Middle frontal gyrus (tissue), 1 donor: Measurements from ENCODE around the gene EML4.

Source experiments
- DNase-seq: peaks from one replicate; pipeline ENCODE4 v3.0.0-alpha.2; 2015; ENCODE audit warnings: low spot score; ENCODE audit errors: extremely low spot score

Gene EML4

DNA sequence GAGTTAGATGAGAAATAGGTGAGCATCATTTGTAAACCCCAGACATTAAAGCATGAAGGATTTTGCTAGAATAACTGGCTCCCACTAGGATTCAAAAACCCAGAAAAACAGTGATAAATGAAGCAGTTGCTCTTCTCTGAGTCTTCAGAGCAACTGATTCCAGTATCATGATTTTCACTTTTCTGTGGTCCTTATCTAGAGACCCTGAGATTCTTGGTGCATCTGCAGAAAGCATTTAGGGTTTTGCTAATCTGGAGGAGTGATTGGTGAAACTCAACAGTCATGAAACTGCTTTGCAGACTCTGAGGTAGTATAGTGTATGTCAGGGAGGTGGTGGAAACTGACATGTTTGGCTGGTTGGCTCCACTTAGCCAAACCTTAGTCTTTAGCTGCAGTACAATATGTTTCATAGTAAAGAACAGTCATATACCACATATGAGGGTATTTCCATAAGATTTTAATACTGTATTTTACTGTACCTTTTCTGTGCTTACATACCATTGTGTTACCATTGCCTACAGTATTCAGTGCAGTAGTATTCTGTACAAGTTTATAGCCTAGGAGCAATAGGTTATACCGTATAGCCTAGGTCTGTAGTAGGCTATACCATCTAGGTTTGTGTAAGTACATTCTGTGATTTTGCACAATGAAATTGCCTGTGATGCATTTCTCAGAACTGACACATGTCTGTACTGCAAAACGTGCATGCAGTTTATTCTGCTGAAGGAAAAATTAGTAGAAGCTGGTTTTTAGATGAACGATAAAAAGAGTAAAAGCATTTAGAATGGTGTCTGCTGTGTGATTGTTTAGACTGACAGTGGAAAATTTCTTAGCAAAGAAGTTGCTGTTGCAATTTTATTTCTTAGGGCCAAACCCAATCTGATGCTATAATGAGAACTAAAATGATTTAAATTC, 23.8 kb downstream of the EML4 start:
- no peak for DNase-seq

DNA sequence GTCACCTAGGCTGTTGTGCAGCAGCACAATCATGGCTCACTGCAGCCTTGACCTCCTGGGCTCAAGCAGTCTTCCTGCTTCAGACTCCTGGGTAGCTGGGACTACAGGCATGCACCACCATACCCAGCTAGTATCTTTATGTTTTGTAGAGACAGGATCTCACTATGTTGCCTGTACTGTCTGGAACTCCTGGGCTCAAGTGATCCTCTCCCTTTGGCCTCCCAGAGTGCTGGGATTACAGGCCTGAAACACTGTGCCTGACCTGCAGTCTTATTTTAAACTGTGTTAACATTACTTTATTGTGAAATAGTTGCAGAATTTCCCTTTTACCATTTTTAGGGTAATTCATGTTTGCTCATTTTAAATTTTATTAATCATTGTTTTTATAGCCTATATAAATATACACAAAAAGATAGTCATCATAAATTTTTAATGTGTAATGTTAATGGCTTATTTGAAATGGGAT, 24.6 kb downstream of the EML4 start:
- DNase-seq, result no peak

DNA sequence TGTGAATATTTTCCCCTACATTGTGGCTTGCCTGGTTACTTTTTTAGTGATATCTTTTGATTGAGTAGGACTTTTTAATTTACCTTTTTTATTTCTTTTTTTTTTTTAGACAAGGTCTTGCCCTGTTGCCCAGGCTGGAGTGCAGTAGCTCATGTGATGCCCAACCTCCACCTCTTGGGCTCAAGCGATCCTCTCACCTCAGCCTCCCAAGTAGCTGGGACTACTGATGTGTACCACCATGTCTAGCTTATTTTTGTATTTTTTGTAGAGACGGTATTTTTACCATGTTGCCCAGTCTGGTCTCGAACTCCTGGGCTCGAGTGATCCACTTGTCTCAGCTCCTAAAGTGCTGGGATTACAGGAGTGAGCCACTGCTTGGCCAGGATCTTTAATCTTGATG, 25.3 kb downstream of the EML4 start:
- no peak for DNase-seq

DNA sequence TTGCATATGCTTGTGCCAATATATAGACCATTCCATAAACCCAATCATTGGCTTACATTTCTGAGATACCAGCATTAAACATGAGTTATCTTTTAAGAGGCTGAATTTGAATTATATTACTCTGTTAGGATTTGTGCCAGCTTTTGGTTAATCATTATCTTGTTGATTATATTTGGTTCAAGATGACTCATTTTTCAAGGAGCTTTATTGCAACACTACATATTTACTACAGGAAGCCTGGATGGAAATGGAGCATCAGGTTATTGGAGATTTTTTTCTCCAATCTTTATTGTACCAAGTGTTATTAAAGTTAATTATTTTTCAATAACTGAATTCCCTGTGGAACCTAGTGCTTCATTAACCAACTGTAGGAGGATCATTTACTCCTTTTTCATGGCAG, 26.4 kb downstream of the EML4 start:
- no peak for DNase-seq

DNA sequence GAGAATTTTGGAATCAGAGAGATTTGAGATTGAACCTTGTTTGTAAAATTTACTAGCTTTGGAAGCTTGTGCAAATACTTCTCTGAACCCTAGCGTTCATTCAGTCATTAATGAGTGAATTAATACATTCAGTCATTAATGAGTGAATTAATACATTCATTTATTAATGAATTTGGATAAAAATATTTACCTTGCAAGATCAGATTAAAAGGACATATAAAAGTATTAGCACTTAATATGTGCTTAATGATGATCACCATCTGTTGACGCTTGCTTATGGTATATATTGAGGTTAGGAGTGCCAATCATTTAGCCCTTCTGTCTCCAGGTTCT, 26.9 kb downstream of the EML4 start:
- no peak for DNase-seq

DNA sequence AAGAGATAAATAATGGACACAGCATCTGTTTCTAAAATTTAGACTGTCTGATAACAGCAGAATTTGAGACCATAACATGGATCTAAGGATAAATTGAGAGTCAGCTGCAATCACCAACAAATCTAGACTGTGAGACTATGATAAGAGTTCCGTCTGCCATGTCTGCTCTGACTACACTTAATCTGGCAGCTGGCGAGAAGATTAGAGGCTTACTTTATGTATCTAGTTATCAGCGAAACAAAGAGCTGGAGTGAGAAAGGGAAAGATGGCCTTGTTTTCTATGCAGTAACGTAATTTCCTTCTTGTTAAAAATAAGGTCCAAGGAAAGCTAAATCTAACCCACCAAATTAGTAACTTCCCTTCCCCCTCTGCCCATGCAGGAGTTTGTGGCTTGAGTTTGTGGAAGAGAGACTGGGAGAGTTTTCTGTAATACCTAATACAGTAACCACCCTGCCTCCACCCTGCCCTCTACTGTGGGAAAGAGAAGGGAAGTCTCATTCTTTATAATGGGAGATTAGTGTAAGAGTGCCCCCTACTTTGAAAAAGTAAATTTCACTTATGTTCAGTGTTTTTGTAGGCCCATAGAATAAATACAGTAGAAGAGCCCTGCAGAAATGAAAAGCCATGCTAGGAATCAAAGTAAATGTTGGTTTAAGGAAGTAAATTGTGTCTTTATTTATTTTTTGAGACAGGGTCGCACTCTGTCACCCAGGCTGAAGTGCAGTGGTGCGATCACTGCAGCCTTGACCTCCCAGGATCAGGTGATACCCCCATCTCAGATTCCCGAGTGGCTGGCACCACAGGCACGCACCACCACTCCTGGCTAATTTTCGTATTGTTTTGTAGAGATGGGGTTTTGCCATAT, 27.5 kb downstream of the EML4 start:
- no peak for DNase-seq

DNA sequence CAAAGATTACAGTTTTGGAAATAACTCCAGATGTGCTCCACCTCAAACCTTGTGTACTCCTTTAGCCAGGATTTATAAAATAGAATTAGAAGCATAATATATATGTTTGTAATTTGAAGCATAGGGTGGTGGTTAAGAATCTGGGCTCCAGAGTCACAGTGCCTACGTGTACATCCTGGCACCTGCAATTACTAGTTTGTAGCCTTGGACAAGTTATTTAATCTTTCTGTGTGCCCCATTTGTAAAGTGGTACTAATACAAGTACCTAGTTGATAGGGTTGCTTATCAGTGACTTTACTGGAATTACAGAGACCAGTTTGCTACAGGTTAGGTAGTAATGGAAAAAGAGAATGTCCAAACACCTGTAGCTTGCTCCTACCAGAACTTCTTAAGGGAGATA, 28.6 kb downstream of the EML4 start:
- no peak for DNase-seq

DNA sequence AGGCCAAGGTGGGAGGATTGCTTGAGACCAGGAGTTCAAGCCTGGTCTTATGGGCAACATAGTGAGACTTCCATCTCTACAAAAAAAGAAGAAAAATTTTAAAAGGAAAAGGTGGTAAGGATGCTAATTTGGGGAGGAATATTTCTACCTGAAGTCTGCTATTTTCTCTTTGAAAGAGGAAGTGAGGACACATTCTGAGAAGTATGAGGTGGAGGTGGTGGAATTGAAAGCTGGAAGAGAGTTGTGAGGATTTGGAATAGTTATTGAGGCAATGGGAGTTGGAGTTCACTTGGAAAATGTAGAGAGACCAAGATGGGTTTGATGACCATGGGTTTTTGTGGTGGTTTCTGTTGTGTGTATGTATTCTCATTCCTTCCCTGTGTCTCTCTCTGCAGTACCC, 29.3 kb downstream of the EML4 start:
- no peak for DNase-seq

DNA sequence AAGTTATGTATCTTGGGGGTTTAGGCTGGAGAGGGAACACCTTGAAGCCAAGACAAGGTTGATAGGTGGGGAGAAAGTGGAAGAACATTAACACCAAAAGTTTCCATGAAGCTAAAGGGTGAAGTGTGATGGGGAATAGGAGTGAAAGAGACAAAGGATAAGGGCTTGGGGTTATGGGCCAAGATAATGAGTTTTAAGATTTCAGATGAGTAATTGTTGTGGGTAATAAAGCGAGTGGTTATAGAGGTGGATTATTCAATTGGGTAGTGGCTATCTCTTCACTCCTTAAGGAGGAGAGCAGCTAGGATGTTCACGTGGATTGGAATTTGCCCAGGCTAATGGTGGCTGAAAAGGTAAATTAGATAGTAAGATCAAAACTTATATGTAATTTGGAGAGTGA, 29.8 kb downstream of the EML4 start:
- DNase-seq, result no peak

DNA sequence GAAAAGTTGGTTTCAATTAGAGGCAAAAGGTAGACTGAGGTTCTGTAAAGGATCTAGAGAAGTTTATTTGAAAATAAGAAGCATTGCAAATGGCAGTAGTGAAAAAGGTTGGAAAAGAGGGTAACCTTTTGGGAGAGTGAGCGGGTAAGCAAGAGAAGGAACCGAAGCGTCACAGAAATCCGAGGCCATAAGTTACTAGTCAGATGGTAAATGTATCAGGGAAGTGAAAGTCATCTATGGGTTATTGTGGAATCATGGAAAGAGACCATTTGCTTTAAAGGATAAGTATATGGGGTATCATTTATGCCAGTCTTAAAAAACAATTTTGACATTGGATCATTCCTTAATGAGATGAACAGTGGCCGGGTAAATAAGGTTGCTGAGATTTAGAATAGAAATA, 30.5 kb downstream of the EML4 start:
- DNase-seq, result no peak

DNA sequence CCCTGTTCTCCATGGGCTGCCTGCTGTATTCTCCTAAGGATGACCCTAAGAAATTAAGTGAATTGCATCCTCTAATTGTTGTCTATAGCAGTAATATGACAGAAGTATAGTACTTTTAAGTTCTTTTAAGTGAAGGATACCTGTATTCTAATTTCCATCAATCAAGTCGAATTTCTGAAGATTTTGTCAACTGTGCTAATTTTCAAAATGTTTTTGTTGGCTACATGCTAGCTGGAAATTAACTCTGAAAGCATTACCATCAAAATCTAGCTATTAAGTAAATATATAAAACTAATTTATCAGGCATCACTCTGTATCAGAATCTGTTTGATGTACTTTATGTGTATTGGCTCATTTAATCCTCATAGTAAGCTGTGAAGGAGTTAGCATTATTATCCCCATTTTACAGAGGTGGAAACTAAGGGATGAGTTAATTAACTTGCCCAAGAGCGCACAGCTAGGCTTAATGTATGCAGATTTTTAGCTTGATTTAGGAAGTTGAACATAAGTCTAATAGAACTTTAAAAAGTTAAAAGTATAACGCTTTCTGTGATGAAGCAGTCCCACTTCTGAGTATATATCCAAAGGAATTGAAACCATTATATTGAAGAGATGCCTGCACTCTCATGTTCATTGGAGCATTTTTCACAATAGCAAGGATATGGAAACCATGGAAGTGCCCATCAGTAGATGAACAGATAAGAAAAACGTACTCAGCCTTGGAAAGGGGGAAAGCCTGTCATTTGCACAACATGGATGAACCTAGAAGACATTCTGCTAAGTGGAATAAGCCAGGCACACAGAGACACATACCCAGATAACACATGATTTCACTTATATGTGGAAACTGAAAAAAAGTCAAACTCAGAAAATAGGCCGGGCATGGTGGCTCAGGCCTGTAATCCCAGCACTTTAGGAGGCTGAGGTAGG, 32.0 kb downstream of the EML4 start:
- no peak for DNase-seq

DNA sequence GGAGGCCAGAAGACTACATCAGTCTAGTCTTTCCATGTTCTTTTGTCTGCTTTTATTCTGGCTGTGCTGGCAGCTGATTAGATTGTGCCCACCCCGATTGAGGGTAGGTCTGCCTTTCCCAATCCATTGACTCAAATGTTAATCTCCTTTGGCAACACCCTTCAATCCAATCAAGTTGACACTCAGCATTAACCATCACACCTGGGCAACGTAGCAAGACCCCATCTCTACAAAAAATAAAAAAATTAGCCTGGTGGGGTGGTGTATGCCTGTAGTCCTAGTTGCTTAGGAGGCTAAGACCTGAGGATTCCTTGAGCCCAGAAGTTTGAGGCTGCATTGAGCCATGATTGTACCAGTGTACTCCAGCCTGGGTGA, 33.5 kb downstream of the EML4 start:
- no peak for DNase-seq

DNA sequence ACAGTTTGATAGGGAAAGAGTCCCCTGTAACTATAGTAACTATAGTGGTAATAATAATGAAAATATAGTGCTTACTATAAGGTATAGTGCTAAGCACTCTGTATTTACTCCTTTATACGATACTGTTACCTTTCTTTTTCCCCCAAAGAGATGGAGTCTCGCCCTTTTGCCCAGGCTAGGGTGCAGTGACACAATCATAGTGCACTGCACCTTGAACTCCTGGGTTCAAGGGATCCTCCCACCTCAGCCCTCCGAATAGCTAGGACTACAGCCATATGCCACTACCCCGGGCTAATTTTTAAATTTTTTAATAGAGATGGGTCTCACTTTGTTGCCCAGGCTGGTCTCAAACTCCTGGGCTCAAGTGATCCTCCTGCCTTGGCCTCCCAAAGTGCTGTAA, 34.6 kb downstream of the EML4 start:
- DNase-seq, result no peak

DNA sequence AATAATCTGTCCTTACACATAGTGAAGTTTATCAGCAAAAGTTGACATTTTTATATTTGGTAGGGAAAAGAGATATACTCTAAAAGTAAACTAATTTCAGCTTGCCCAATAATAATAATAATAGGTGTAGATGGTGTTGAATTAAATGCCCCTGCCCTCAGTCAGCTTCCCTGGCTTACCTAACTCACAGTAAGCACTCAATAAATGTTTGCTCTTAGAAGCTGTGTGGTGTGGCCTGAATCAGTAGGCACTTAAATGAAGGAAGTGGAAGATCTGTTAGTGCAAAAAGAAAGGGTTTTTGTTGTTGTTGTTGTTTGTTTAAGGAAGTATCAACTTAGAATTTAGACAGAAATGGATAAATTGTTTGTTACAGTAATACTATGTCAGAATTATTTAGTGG, 36.2 kb downstream of the EML4 start:
- no peak for DNase-seq

DNA sequence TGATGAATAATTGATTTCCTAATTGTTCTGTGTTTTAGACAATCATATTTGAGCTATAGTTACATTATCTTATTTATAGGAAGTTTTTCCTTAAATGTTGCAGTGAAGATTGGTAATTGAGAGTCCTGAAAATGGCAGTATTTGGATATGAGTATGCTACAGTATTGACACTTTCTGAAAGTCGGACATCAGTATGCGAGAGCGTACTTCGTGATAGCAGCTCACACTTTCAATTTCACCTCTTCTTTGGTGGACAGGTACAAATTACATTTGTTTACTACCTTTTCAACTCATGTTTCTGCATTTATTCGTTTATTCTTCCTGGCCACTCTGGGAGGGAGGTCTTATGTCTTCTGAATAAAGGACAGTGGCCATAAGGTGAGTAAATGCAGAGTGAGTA, 38.7 kb downstream of the EML4 start:
- DNase-seq, result no peak

DNA sequence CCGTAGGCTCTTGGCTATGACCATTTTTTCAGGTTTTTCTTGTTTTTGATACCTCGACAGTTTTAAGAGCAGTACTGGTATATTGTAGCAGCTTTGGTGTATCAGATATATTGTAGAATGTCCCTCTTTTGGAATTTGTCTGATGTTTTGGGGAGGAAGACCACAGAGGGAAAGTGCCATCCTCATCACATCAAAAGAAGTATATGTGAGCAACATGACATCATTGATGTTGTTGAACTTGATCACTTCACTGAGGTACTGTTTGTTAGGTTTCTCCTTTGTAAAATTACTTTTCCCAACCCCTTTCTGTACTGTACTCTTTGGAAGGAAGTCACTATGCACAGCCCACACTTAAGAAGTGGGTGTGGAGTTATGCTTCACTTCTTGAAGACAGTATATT, 41.0 kb downstream of the EML4 start:
- no peak for DNase-seq

DNA sequence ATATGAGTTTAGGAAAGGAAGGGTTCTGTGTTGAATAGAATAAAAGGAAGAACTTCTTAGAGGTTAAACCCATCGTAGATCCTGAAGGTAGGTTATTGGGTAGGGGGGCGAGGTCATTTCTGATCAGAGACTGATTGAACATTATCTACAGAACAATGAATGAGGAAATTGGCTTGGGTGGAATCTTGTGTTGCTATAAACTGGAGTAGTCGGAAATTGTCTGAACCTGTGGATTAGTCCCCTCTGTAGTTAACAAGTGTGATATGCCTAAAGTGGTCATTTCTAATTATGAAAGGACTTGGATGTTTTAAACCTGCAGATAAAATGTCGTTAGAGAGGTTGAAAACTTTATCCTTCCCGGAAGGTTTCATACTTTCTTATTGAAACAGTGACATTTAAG, 42.1 kb downstream of the EML4 start:
- DNase-seq, result no peak

DNA sequence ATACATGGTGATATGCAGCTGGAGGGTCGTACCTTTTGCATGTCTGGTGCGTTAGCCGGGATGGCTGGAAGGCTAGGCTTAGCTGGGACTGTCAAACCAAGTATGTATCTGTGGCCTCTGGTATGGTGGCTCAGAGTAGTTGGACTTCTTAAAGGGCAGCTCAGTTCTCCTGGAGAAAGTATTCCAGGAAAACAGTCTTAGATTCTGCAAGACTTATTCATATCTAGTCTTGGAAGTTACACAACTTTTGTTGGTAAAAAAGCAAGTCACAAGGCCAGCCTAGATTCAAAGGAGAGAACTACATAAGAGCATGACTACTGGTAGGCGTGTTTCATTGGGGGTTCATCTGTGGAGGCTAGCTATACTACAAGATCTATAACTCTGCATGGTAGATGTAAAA, 45.5 kb downstream of the EML4 start:
- no peak for DNase-seq

DNA sequence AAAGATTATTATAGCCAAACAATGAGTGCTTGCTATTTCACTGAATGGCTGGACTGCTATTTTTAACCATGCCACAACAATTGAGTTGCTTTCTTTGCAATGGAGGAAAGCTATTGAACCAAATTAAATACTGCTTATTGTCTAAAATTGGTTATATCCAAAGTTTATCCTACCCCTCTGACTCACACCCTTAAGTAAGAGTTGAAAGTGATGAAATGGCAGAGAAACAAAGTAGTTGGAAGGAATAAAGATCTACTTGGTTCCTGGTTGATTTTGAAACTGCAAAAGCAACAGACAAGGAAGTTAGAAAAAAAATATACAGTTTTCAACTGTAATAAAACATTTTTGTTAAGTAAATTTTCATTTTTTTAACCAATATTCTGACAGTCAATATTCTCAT, 47.5 kb downstream of the EML4 start:
- no peak for DNase-seq

DNA sequence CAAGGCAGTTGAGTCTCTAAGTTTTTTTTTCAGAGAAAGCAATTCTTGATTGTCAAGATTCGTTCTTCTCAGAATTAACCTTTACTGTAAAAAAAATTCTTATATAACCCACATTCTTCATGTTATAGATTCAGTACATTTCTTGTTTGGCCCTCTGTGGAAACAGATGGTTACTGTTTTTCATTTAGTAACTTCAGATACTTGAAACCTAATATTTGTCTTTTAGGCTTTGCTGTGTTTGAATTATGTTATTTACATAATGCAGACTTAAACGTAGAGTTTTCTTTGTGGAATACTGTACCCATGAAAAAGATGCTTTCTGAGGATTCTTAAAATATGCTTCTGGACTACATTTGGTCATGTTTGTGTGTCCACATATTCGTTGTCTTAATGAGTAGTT, 48.2 kb downstream of the EML4 start:
- no peak for DNase-seq

DNA sequence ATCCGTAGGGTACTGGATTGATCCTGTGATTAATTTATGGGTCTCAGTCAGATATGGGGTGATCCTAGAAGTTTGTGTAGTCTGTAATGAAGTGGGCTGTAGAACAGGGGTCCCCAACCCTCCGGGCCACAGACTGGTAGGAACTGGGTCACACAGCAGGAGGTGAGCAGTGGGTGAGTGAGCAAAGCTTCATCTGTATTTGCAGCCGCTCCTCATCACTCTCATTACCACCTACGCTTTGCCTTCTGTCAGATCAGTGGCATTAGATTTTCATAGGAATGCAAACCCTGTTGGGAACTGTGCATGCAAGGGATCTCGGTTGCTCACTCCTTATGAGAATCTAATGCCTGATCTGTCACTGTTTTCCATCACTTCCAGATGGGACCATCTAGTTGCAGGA, 48.8 kb downstream of the EML4 start:
- no peak for DNase-seq

DNA sequence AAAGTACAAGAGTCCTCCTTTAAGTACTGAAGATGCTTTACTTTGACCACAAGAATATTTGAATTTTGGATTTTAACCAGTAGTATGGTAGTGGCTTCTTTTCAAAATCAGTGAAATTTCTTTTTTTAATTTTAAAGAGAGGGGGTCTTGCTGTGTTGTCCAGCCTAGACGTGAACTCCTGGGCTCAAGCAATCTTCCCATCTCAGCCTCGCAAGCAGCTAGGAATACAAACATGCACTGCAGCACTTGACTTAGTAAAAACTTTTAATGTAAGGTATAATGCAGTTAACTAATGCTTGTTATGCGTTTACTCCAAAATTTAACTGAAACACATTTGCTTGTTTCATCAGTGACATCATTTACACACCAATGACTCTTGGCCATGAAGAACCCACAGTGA, 49.6 kb downstream of the EML4 start:
- no peak for DNase-seq
